Measurements from ENCODE around the gene RAMACL.

Gene RAMACL

GRCh38 chr6:166616261-166617238, 30.1 kb upstream of the RAMACL start:
- Histone ChIP-seq H3K4me1 (ENCODE audit: control insufficient read depth in 1 of 2, insufficient read depth in 2 of 2, low read length in 2 of 2) (peaks cover 5 to 20% of the 10 kb centered on the region in 2 donors), H3K36me3 (ENCODE audit: control insufficient read depth in 1 of 2, insufficient read depth in 2 of 2, low read length in 2 of 2) (peaks cover 0 to 7% of the 10 kb centered on the region in 2 donors), H3K27ac (ENCODE audit: low read length) (no peak overlapping the region), H3K4me3 (ENCODE audit: low read depth in 1 of 2, low read length in 2 of 2) (no peak overlapping the region), H3K27me3 (ENCODE audit: low read depth, low read length) (no peaks in the 10 kb centered on the region), H3K9me3 (ENCODE audit: control insufficient read depth in 1 of 2, low read length in 2 of 2) (no peaks in the 10 kb centered on the region)

GRCh38 chr6:166615059-166615770, 28.7 kb upstream of the RAMACL start:
- peaks cover under 1 to 11% of the 10 kb centered on the region in 2 donors for H3K4me1 ChIP-seq (ENCODE audit: control insufficient read depth in 1 of 2, insufficient read depth in 2 of 2, low read length in 2 of 2)
- no peak overlapping the region for H3K4me3 ChIP-seq (ENCODE audit: low read depth in 1 of 2, low read length in 2 of 2)
- peak overlapping the region; percentile 45 for H3K27ac ChIP-seq (ENCODE audit: low read length)
- H3K27me3 ChIP-seq (ENCODE audit: low read depth, low read length) = no peaks in the 10 kb centered on the region
- no peaks in the 10 kb centered on the region for H3K9me3 ChIP-seq (ENCODE audit: control insufficient read depth in 1 of 2, low read length in 2 of 2)
- H3K36me3 ChIP-seq (ENCODE audit: control insufficient read depth in 1 of 2, insufficient read depth in 2 of 2, low read length in 2 of 2) = peaks cover 0 to 7% of the 10 kb centered on the region in 2 donors

DNA sequence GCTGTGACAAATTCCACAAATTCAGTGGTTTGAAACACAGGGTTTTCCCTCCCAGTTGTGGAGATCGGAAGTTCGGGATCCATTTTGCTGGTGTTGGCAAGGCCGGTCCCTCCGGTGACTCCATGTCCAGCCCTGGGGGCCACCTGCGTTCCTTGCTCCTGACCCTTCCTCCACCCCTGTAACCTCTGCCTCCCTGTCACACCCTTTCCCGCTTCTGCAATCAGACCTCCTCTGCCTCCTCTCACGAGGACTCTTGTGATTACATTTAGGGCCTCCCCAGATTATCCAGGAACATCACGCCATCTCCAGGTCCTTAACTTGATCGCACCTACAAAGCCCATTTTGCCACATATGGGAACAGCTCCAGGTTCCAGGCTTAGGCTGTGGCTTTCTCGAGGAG, 28.1 kb upstream of the RAMACL start:
- no peak overlapping the region for H3K4me3 ChIP-seq (ENCODE audit: low read depth in 1 of 2, low read length in 2 of 2)
- H3K9me3 ChIP-seq (ENCODE audit: control insufficient read depth in 1 of 2, low read length in 2 of 2) = no peaks in the 10 kb centered on the region
- peaks cover 0 to 4% of the 10 kb centered on the region in 2 donors for H3K4me1 ChIP-seq (ENCODE audit: control insufficient read depth in 1 of 2, insufficient read depth in 2 of 2, low read length in 2 of 2)
- no peaks in the 10 kb centered on the region for H3K27me3 ChIP-seq (ENCODE audit: low read depth, low read length)
- H3K36me3 ChIP-seq (ENCODE audit: control insufficient read depth in 1 of 2, insufficient read depth in 2 of 2, low read length in 2 of 2) = peaks cover 0 to 7% of the 10 kb centered on the region in 2 donors
- peak overlapping the region; percentile 45 for H3K27ac ChIP-seq (ENCODE audit: low read length)

DNA sequence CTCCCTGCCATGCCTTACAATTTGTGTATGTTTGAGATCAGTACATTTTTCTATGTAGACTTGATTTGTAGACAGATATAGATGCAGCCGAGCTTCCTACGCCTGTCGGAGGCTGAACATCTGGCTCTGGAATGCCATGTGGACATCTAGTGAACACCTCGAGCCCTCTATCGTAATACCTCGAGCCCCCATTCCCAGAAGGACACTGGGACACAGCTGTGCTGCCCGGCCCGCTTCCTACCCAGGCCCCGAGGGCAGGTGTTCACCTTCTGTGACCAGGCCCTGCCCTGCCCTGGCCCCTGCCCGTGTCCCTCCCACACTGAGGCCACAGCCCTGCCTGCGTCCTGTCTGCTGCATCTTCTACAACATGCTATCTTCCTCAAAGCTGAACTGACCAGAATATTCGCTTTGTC, 27.7 kb upstream of the RAMACL start:
- peaks cover 0 to under 1% of the 10 kb centered on the region in 2 donors for H3K4me1 ChIP-seq (ENCODE audit: control insufficient read depth in 1 of 2, insufficient read depth in 2 of 2, low read length in 2 of 2)
- peaks cover 0 to 7% of the 10 kb centered on the region in 2 donors for H3K36me3 ChIP-seq (ENCODE audit: control insufficient read depth in 1 of 2, insufficient read depth in 2 of 2, low read length in 2 of 2)
- no peak overlapping the region for H3K4me3 ChIP-seq (ENCODE audit: low read depth in 1 of 2, low read length in 2 of 2)
- H3K27me3 ChIP-seq (ENCODE audit: low read depth, low read length) = no peaks in the 10 kb centered on the region
- H3K9me3 ChIP-seq (ENCODE audit: control insufficient read depth in 1 of 2, low read length in 2 of 2) = no peaks in the 10 kb centered on the region
- H3K27ac ChIP-seq (ENCODE audit: low read length) = peak overlapping the region; percentile 45

DNA sequence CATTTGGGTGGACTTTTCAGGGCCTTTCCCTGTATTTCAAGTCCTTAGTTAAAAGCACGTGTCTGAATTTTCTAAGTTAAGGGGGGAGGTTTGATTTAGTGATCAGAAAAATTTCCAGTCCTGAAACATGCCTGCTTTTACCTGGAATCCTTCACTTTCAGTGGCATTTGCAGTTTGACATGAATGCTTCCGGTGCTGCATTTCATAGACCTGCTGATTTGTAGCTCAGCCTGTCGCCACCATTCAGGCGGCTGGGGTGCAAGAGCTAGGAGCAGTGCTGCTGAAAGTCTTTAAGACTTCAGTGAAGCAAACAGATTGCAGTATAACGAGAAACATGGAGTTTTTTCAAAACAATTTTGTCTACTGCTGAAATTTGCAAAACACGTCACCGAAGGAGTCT, 26.5 kb upstream of the RAMACL start:
- no peak overlapping the region for H3K4me3 ChIP-seq (ENCODE audit: low read depth in 1 of 2, low read length in 2 of 2)
- no peaks in the 10 kb centered on the region for H3K27me3 ChIP-seq (ENCODE audit: low read depth, low read length)
- H3K9me3 ChIP-seq (ENCODE audit: control insufficient read depth in 1 of 2, low read length in 2 of 2) = no peaks in the 10 kb centered on the region
- no peaks in the 10 kb centered on the region for H3K4me1 ChIP-seq (ENCODE audit: control insufficient read depth in 1 of 2, insufficient read depth in 2 of 2, low read length in 2 of 2)
- no peaks in the 10 kb centered on the region for H3K36me3 ChIP-seq (ENCODE audit: control insufficient read depth in 1 of 2, insufficient read depth in 2 of 2, low read length in 2 of 2)
- no peak overlapping the region for H3K27ac ChIP-seq (ENCODE audit: low read length)

DNA sequence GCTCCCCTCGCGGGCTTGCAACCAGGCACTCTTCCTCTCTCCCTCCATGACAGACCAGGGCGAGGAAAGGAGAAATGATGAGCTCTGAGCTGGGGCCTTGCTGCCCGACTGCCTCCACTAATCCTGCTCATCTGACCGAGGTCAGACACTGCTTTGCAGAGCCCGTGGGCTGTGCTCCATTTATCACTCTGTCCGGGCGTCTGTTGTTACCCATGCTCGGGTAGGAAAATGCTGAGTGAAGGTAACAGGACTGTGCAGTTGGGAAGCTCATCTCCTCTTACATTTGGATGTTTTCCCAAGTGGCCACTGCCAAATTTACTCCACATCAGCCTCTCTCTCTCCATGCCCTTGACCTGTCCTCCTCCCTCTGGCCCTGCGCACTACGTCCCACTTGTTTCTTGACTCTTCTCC, 26.0 kb upstream of the RAMACL start:
- Histone ChIP-seq H3K4me3 (ENCODE audit: low read depth in 1 of 2, low read length in 2 of 2) (no peak overlapping the region), H3K36me3 (ENCODE audit: control insufficient read depth in 1 of 2, insufficient read depth in 2 of 2, low read length in 2 of 2) (no peaks in the 10 kb centered on the region), H3K4me1 (ENCODE audit: control insufficient read depth in 1 of 2, insufficient read depth in 2 of 2, low read length in 2 of 2) (no peaks in the 10 kb centered on the region), H3K27ac (ENCODE audit: low read length) (no peak overlapping the region), H3K27me3 (ENCODE audit: low read depth, low read length) (no peaks in the 10 kb centered on the region), H3K9me3 (ENCODE audit: control insufficient read depth in 1 of 2, low read length in 2 of 2) (no peaks in the 10 kb centered on the region)

- H3K4me3 ChIP-seq (ENCODE audit: low read depth in 1 of 2, low read length in 2 of 2) = no peak overlapping the region
- no peaks in the 10 kb centered on the region for H3K36me3 ChIP-seq (ENCODE audit: control insufficient read depth in 1 of 2, insufficient read depth in 2 of 2, low read length in 2 of 2)
- H3K27ac ChIP-seq (ENCODE audit: low read length) = no peak overlapping the region
- H3K9me3 ChIP-seq (ENCODE audit: control insufficient read depth in 1 of 2, low read length in 2 of 2) = no peaks in the 10 kb centered on the region
- no peaks in the 10 kb centered on the region for H3K27me3 ChIP-seq (ENCODE audit: low read depth, low read length)
- no peaks in the 10 kb centered on the region for H3K4me1 ChIP-seq (ENCODE audit: control insufficient read depth in 1 of 2, insufficient read depth in 2 of 2, low read length in 2 of 2)
Observed at GRCh38 chr6:166611631-166612030, 25.2 kb upstream of the RAMACL start.

DNA sequence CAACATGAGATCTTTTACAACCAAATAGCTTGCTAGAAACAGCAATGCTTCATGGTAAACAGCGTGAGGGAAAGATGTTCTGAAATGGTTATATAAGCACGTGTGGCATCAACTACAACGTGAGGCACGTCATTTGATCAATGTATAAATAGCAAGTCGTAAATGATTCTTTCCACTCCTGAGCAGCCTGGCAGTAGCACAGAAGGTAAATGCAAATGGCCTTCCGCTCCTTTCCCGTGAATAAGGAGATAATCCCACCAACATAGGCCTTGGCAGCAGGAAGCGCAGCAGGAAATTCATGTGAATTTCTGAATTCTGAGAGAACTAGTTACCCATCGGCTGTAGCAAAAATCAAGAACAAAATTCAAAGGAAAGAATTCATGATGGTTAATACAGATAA, 23.6 kb upstream of the RAMACL start:
- no peaks in the 10 kb centered on the region for H3K9me3 ChIP-seq (ENCODE audit: control insufficient read depth in 1 of 2, low read length in 2 of 2)
- no peak overlapping the region for H3K4me3 ChIP-seq (ENCODE audit: low read depth in 1 of 2, low read length in 2 of 2)
- no peaks in the 10 kb centered on the region for H3K27me3 ChIP-seq (ENCODE audit: low read depth, low read length)
- no peaks in the 10 kb centered on the region for H3K36me3 ChIP-seq (ENCODE audit: control insufficient read depth in 1 of 2, insufficient read depth in 2 of 2, low read length in 2 of 2)
- no peaks in the 10 kb centered on the region for H3K4me1 ChIP-seq (ENCODE audit: control insufficient read depth in 1 of 2, insufficient read depth in 2 of 2, low read length in 2 of 2)
- H3K27ac ChIP-seq (ENCODE audit: low read length) = no peak overlapping the region

DNA sequence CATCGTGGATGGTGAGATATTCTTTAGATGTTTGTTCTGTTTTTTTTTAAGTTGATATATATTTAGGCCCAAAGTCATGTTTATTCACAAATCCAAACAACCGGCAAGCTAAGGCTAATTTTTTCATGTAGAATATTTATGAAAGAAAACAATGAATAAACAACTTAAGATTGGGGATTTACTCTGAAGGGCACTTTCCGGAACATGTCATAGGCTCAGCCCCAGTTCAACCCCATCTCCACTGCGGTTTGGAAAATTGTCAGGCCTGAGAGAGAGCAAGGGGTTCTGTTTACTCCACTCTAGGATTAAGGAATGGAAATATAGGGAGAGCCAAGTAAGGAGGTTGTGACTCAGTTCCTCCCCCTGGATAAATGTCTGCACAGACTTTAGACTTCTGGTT, 22.3 kb upstream of the RAMACL start:
- no peaks in the 10 kb centered on the region for H3K27me3 ChIP-seq (ENCODE audit: low read depth, low read length)
- H3K4me1 ChIP-seq (ENCODE audit: control insufficient read depth in 1 of 2, insufficient read depth in 2 of 2, low read length in 2 of 2) = no peaks in the 10 kb centered on the region
- H3K4me3 ChIP-seq (ENCODE audit: low read depth in 1 of 2, low read length in 2 of 2) = no peak overlapping the region
- peak overlapping the region; percentile 10 for H3K27ac ChIP-seq (ENCODE audit: low read length)
- H3K9me3 ChIP-seq (ENCODE audit: control insufficient read depth in 1 of 2, low read length in 2 of 2) = no peaks in the 10 kb centered on the region
- no peaks in the 10 kb centered on the region for H3K36me3 ChIP-seq (ENCODE audit: control insufficient read depth in 1 of 2, insufficient read depth in 2 of 2, low read length in 2 of 2)

DNA sequence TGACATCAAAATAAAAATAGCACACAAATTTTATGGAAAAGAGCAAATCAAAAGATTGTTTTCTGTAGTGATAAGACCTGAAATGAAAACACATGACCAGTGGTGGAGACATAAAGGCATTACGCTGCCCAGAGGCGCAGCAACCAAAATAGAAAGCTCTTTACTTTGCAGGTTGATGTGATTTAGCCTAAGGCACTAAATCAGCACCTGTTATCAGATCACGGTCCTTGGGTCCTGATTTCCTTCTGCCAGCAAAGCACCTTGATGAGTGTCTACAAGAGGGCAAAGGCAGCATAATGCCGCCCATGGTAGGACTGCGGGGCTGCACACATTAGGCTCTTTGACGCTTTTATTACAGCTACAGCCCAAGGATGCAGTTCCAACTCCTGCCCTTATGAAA, 19.3 kb upstream of the RAMACL start:
- Histone ChIP-seq H3K9me3 (ENCODE audit: control insufficient read depth in 1 of 2, low read length in 2 of 2) (no peaks in the 10 kb centered on the region), H3K4me3 (ENCODE audit: low read depth in 1 of 2, low read length in 2 of 2) (no peak overlapping the region), H3K27me3 (ENCODE audit: low read depth, low read length) (no peaks in the 10 kb centered on the region), H3K4me1 (ENCODE audit: control insufficient read depth in 1 of 2, insufficient read depth in 2 of 2, low read length in 2 of 2) (no peaks in the 10 kb centered on the region), H3K27ac (ENCODE audit: low read length) (no peak overlapping the region), H3K36me3 (ENCODE audit: control insufficient read depth in 1 of 2, insufficient read depth in 2 of 2, low read length in 2 of 2) (no peaks in the 10 kb centered on the region)

GRCh38 chr6:166604911-166605310, 18.4 kb upstream of the RAMACL start:
- Histone ChIP-seq H3K27ac (ENCODE audit: low read length) (no peak overlapping the region), H3K4me3 (ENCODE audit: low read depth in 1 of 2, low read length in 2 of 2) (no peak overlapping the region), H3K36me3 (ENCODE audit: control insufficient read depth in 1 of 2, insufficient read depth in 2 of 2, low read length in 2 of 2) (no peaks in the 10 kb centered on the region), H3K9me3 (ENCODE audit: control insufficient read depth in 1 of 2, low read length in 2 of 2) (no peaks in the 10 kb centered on the region), H3K27me3 (ENCODE audit: low read depth, low read length) (no peaks in the 10 kb centered on the region), H3K4me1 (ENCODE audit: control insufficient read depth in 1 of 2, insufficient read depth in 2 of 2, low read length in 2 of 2) (no peaks in the 10 kb centered on the region)
